ENCODE measurements around the gene FLT1. TPM values are rescaled to one million over a fixed set of nuclear protein-coding genes. Genes with fewer than 3 reads are reported as not detected.

The FLT1 gene
- total RNA-seq, 1 experiment from 2014 or later, result not detected

- Mint-ChIP-seq H3K4me3 (ENCODE audit: low read depth, unreplicated experiment) (no peak overlapping the region), H3K4me1 (ENCODE audit: low read depth, unreplicated experiment) (peaks cover 5% of the 10 kb centered on the region), H3K9me3 (ENCODE audit: low read depth, unreplicated experiment) (no peaks in the 10 kb centered on the region), H3K27ac (ENCODE audit: unreplicated experiment) (no peak overlapping the region), H3K27me3 (ENCODE audit: unreplicated experiment) (peaks cover 24% of the 10 kb centered on the region), H3K36me3 (ENCODE audit: insufficient read depth, unreplicated experiment) (no peaks in the 10 kb centered on the region)
- intact Hi-C loops (cut with micrococcal nuclease; ENCODE audit: unreplicated experiment), result no loop called here
- no peak for DNase-seq
- TF ChIP-seq CTCF (IDR thresholded peaks at IDR 0.05; ENCODE audit: unreplicated experiment), result no peak
- CTCF ChIA-PET, result interaction anchor here (0.6 kb wide), 1 partner anchor 1381 kb away, joined by 4 read pairs; no protein-coding TSS in a partner anchor
- BruUV-seq (replicated peaks), result no TSS peak
These were observed 36.3 kb downstream of the FLT1 start for GRCh38 chr13:28458608-28459007.

- Mint-ChIP-seq H3K4me1 (ENCODE audit: low read depth, unreplicated experiment) (no peaks in the 10 kb centered on the region), H3K27ac (ENCODE audit: unreplicated experiment) (no peak overlapping the region), H3K9me3 (ENCODE audit: low read depth, unreplicated experiment) (no peaks in the 10 kb centered on the region), H3K27me3 (ENCODE audit: unreplicated experiment) (peaks cover 30% of the 10 kb centered on the region), H3K36me3 (ENCODE audit: insufficient read depth, unreplicated experiment) (peaks cover 2% of the 10 kb centered on the region), H3K4me3 (ENCODE audit: low read depth, unreplicated experiment) (no peak overlapping the region)
- DNase-seq, result no peak
- intact Hi-C loops (cut with micrococcal nuclease; ENCODE audit: unreplicated experiment), result no loop called here
- no TSS peak for BruUV-seq (replicated peaks)
- TF ChIP-seq CTCF (IDR thresholded peaks at IDR 0.05; ENCODE audit: unreplicated experiment), result no peak
- CTCF ChIA-PET, result interaction anchor here (0.6 kb wide), 1 partner anchor 1382 kb away, joined by 4 read pairs; no protein-coding TSS in a partner anchor
These were observed 36.9 kb downstream of the FLT1 start for GRCh38 chr13:28458051-28458450.

GRCh38 chr13:28457521-28457920, 37.4 kb downstream of the FLT1 start:
- Mint-ChIP-seq H3K9me3 (ENCODE audit: low read depth, unreplicated experiment) (no peaks in the 10 kb centered on the region), H3K4me1 (ENCODE audit: low read depth, unreplicated experiment) (no peaks in the 10 kb centered on the region), H3K4me3 (ENCODE audit: low read depth, unreplicated experiment) (no peak overlapping the region), H3K27me3 (ENCODE audit: unreplicated experiment) (peaks cover 32% of the 10 kb centered on the region), H3K36me3 (ENCODE audit: insufficient read depth, unreplicated experiment) (peaks cover 5% of the 10 kb centered on the region), H3K27ac (ENCODE audit: unreplicated experiment) (no peak overlapping the region)
- intact Hi-C loops (cut with micrococcal nuclease; ENCODE audit: unreplicated experiment), result no loop called here
- TF ChIP-seq CTCF (IDR thresholded peaks at IDR 0.05; ENCODE audit: unreplicated experiment), result no peak
- CTCF ChIA-PET, result no interaction called here
- no peak for DNase-seq
- BruUV-seq (replicated peaks), result no TSS peak

- Mint-ChIP-seq H3K27me3 (ENCODE audit: unreplicated experiment) (peaks cover 33% of the 10 kb centered on the region), H3K4me1 (ENCODE audit: low read depth, unreplicated experiment) (no peaks in the 10 kb centered on the region), H3K9me3 (ENCODE audit: low read depth, unreplicated experiment) (no peaks in the 10 kb centered on the region), H3K4me3 (ENCODE audit: low read depth, unreplicated experiment) (no peak overlapping the region), H3K27ac (ENCODE audit: unreplicated experiment) (no peak overlapping the region), H3K36me3 (ENCODE audit: insufficient read depth, unreplicated experiment) (peaks cover 5% of the 10 kb centered on the region)
- no peak for DNase-seq
- TF ChIP-seq CTCF (IDR thresholded peaks at IDR 0.05; ENCODE audit: unreplicated experiment), result no peak
- CTCF ChIA-PET, result no interaction called here
- no TSS peak for BruUV-seq (replicated peaks)
- intact Hi-C loops (cut with micrococcal nuclease; ENCODE audit: unreplicated experiment), result no loop called here
These were observed 39.2 kb downstream of the FLT1 start for GRCh38 chr13:28455580-28456194.

Data from Calu3 (cell line).